ENCODE measurements around the gene PKNOX2. TPM values are rescaled to one million over a fixed set of nuclear protein-coding genes. Genes with fewer than 3 reads are reported as not detected.

Gene PKNOX2
- total RNA-seq, 2 donors from 2014 or later, result 4.0 to 6.9 TPM

DNA sequence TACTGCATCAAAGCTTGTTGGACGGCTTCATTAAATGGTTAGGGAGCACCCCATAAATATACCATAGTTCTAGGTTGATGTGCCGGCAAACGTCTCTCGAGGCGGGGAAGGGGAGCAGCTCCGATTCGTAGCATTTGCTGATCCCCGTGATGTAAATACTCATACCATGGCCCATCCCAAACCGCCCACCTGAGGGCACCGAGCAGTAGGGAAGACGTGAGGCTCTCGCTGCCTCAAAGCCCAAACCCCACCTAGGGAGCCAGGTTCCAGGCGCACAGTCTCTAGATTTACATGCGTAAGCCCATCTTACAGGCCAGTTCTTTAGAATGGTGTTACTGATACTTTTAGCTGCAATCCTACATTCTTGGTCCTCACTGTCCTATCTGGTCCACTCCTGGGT, 207.5 kb downstream of the PKNOX2 start:
- H3K4me3 Mint-ChIP-seq, result peak overlapping the region; percentile 53
- no peaks in the 10 kb centered on the region for H3K36me3 ChIP-seq (ENCODE audit: control insufficient read depth, insufficient read depth, low read length)
- peak; percentile 66 for DNase-seq
- H3K9me3 ChIP-seq (ENCODE audit: control insufficient read depth, low read length), result no peaks in the 10 kb centered on the region
- peak overlapping the region; percentile 30 for H3K4me3 ChIP-seq (ENCODE audit: low read length)
- 68 to 89% methylated on average over 8 to 14 of the region's 14 CpGs for WGBS, 2 experiments (ENCODE audit: insufficient coverage in 1 of 2, insufficient read length in 1 of 2)
- H3K27me3 Mint-ChIP-seq (ENCODE audit: insufficient read depth), result peaks cover 26% of the 10 kb centered on the region
- H3K4me1 Mint-ChIP-seq, result peaks cover 64% of the 10 kb centered on the region
- H3K27ac Mint-ChIP-seq, result peak overlapping the region; percentile 97
- H3K27me3 ChIP-seq (ENCODE audit: control insufficient read depth, insufficient read depth, low read length, poor library complexity, severe bottlenecking), result no peaks in the 10 kb centered on the region
- no peak overlapping the region for H3K27ac ChIP-seq (ENCODE audit: low read depth, low read length)
- peak overlapping the region; percentile 3 for H3K9ac ChIP-seq (ENCODE audit: extremely low read depth, low read length, poor library complexity, severe bottlenecking)
- no peaks in the 10 kb centered on the region for H3K9me3 Mint-ChIP-seq
- H3K36me3 Mint-ChIP-seq (ENCODE audit: low read depth), result no peaks in the 10 kb centered on the region
- no peak for TF ChIP-seq CTCF (conservative IDR thresholded peaks at IDR 0.05)
- H3K4me1 ChIP-seq (ENCODE audit: control insufficient read depth, insufficient read depth, low read length), result peaks cover 34% of the 10 kb centered on the region

GRCh38 chr11:125372911-125373310, 208.4 kb downstream of the PKNOX2 start:
- Mint-ChIP-seq H3K4me1 (peaks cover 65% of the 10 kb centered on the region), H3K27me3 (ENCODE audit: insufficient read depth) (peaks cover 23% of the 10 kb centered on the region), H3K36me3 (ENCODE audit: low read depth) (no peaks in the 10 kb centered on the region), H3K9me3 (no peaks in the 10 kb centered on the region), H3K27ac (no peak overlapping the region), H3K4me3 (no peak overlapping the region)
- Histone ChIP-seq H3K36me3 (ENCODE audit: control insufficient read depth, insufficient read depth, low read length) (no peaks in the 10 kb centered on the region), H3K4me1 (ENCODE audit: control insufficient read depth, insufficient read depth, low read length) (peaks cover 34% of the 10 kb centered on the region), H3K4me3 (ENCODE audit: low read length) (no peak overlapping the region), H3K27ac (ENCODE audit: low read depth, low read length) (no peak overlapping the region), H3K27me3 (ENCODE audit: control insufficient read depth, insufficient read depth, low read length, poor library complexity, severe bottlenecking) (no peaks in the 10 kb centered on the region), H3K9ac (ENCODE audit: extremely low read depth, low read length, poor library complexity, severe bottlenecking) (no peak overlapping the region), H3K9me3 (ENCODE audit: control insufficient read depth, low read length) (no peaks in the 10 kb centered on the region)
- no peak for TF ChIP-seq CTCF (conservative IDR thresholded peaks at IDR 0.05)
- DNase-seq, result no peak
- 100% methylated on average over 3 of the region's 3 CpGs; no CpG with 5 or more reads in 1 of the 2 experiments for WGBS, 2 experiments (ENCODE audit: insufficient coverage in 1 of 2, insufficient read length in 1 of 2)

DNA sequence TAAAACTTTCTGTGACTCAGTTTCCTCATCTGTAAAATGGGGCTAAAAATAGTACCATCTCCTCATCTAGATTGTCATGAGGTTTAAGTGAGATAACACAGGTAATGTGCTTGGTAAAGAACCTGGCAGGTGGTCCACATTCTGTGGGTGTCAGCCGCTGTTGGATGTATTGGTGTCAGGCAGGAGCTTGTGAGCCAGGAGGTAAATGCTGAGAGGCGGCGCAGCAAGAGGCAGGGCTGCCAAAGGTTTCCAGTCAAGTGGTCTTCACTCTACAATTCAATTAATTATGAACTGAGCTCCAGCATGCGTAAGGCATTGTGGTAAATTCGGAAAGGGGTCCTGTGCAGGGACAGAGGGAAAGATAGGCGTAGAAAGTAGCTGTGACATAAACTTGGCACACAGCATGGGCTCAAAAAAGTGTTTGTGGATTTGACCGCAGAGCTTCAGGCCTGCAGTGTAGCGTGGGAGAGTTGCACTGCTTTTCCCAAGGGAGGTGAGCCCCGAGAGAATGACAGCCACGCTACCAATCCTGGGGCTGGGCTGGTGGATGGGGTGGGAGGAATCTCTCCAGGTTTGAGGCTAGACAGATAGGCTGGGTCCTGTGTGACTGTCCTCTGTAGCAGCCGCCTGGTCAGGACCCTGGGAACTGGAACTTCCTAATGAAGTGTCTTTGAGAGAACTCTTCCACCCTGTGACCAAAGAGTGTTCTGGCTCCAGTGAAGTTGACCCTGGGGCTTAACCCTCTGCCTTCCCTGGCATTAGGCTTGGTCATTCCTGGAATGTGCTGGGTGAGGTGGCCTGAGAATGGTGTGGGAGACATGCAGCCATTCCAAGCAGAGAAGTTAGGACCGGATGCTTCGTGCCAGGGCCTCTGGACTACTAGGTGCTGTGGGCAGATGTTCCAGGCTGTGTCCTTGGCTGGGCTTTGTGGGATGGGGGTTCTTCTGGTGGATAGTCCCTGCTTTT, 209.2 kb downstream of the PKNOX2 start:
- H3K4me3 ChIP-seq (ENCODE audit: low read length), result no peak overlapping the region
- peaks cover 67% of the 10 kb centered on the region for H3K4me1 Mint-ChIP-seq
- WGBS, 2 experiments (ENCODE audit: insufficient coverage in 1 of 2, insufficient read length in 1 of 2), result 92% methylated on average over 9 to 13 of the region's 13 CpGs

More for the DNA sequence above, 209.2 kb downstream of the PKNOX2 start:
- H3K9ac ChIP-seq (ENCODE audit: extremely low read depth, low read length, poor library complexity, severe bottlenecking), result no peak overlapping the region
- peak; percentile 70 for DNase-seq
- Mint-ChIP-seq H3K27me3 (ENCODE audit: insufficient read depth) (peaks cover 16% of the 10 kb centered on the region), H3K4me3 (no peak overlapping the region), H3K27ac (no peak overlapping the region), H3K36me3 (ENCODE audit: low read depth) (no peaks in the 10 kb centered on the region), H3K9me3 (no peaks in the 10 kb centered on the region)
- no peaks in the 10 kb centered on the region for H3K36me3 ChIP-seq (ENCODE audit: control insufficient read depth, insufficient read depth, low read length)
- H3K27ac ChIP-seq (ENCODE audit: low read depth, low read length), result no peak overlapping the region
- peaks cover 34% of the 10 kb centered on the region for H3K4me1 ChIP-seq (ENCODE audit: control insufficient read depth, insufficient read depth, low read length)
- H3K9me3 ChIP-seq (ENCODE audit: control insufficient read depth, low read length), result no peaks in the 10 kb centered on the region
- H3K27me3 ChIP-seq (ENCODE audit: control insufficient read depth, insufficient read depth, low read length, poor library complexity, severe bottlenecking), result no peaks in the 10 kb centered on the region
- no peak for TF ChIP-seq CTCF (conservative IDR thresholded peaks at IDR 0.05)

Measured in endodermal cell (in vitro differentiated cells).